ENCODE measurements around the gene OSBPL3.

GRCh38 chr7:24955313-24955712 is 24.7 kb downstream of the OSBPL3 start:
- TF ChIP-seq FOXM1 (IDR thresholded peaks at IDR 0.05; ENCODE audit: borderline replicate concordance, low read depth) (no peak), REST (IDR thresholded peaks at IDR 0.05; ENCODE audit: low read depth) (no peak), YY1 (IDR thresholded peaks at IDR 0.05; ENCODE audit: low read depth) (no peak), CEBPB (IDR thresholded peaks at IDR 0.05) (no peak), TCF12 (IDR thresholded peaks at IDR 0.05; ENCODE audit: low read depth) (no peak), USF1 (IDR thresholded peaks at IDR 0.05) (no peak), MAX (IDR thresholded peaks at IDR 0.05) (no peak), TAF1 (IDR thresholded peaks at IDR 0.05; ENCODE audit: low read depth) (no peak), CREB1 (IDR thresholded peaks at IDR 0.05; ENCODE audit: low read depth) (no peak), EP300 (IDR thresholded peaks at IDR 0.05; ENCODE audit: borderline replicate concordance) (no peak), EGR1 (IDR thresholded peaks at IDR 0.05) (no peak), TEAD4 (IDR thresholded peaks at IDR 0.05) (no peak), ZBTB7A (IDR thresholded peaks at IDR 0.05; ENCODE audit: low read depth) (no peak)
